ENCODE results near the gene SLC7A14. TPM values are rescaled to one million over a fixed set of nuclear protein-coding genes. Genes with fewer than 3 reads are reported as not detected.
A peak's percentile ranks its signal among the peaks of the same experiment; 100 is the strongest.

The SLC7A14 gene
- total RNA-seq, 1 experiment from 2014 or later = not detected

DNA sequence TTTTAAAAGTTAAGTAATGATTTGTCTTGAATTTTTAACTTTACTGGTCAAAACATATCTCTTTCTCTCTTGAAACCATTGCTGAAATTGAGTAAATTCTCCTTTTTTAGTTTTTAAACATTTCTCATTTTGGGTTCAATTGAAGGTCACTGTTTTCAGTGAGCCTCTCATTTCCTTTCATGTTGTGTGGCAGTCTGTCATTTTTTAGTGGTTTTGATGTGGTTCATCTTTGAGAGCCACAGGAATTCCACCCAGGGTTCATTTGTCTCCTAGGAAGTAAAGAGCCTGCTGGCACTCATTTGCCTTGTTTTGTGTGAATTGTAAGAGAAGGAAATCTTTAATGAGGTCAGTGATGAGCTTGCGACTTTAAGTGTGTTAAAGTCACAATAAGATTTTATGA lies 156.8 kb downstream of the SLC7A14 start:
- DNase-seq (ENCODE audit: low spot score) = peak; percentile 50

DNA sequence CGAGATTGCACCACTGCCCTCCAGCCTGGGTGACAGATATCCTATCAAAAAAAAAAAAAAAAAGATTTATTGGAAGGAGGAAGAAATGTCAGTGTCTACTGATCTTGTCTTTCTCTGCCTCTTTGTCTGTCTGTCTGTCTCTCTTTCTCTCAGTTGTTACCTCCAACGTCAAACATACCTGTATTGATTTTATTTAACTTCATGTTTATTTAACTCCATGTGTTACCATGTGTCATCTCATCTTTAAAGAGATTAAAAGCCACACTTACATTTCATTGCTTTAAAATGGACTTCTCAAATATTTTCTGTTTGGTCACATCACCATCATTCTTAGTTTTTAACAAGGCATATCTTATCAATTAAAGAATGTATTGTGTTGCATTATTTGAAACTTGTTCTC lies 157.8 kb downstream of the SLC7A14 start:
- no peak for DNase-seq (ENCODE audit: low spot score)

DNA sequence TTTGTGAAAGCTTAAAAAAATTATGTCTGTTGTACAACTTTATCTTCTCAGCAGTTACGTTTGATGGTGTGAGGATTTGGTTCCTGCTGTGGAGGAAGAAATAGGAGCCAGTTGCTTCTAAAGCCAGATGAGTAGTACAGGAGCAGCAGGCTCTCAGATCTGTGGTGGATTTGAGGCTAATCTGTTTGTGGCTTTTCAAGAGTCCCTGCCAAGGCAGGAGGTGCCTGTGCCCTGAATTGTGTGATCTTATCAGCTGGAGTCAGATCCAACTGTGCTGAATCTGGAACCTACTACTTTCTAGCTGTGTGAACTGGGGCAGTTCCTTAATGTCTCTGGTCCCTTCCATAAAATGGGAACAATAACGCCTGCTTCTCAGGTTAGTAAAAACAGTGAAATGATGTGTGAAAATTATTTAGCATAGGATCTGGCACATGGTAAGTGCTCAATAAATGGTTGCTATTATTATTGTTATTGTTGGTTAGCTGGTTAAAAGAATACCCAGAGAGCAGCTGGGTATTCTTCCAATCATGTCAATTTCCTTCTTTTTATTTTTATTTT lies 159.6 kb downstream of the SLC7A14 start:
- no peak for DNase-seq (ENCODE audit: low spot score)

DNA sequence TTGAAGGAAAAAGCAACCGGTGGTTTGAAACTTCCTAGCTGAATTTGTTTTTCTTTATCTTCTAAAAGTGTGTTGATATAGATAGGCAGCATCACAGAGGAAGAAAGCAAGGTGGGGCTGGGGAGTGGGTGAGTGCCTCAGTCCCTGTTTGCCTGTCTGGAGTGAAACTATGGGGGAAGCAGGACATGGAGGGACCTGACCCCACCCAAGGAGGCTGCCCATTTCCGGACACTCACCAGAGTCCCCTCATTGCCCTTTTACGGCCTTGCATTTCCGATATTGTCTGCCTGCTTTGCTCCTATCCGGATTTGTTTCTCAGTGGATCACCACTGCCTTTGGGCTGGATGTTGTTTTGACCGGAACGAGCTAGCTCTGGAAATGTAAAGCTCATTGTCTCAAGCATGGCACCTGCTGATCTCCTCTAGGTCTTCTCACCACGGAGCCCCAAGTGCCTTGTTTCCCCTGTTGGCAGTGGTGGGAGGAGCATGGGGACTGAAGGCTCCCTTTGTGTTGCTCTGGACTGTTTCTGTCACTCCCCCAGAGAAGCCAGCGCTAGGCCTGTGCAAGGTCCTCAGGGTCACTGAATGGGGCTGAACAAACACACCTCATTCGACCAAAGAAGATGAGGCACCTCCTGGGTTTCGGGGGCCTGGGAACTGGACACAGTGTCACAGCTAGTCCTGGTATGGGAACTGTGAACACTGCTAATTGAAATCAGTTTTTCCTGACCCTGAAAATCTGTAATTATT lies 160.2 kb downstream of the SLC7A14 start:
- DNase-seq (ENCODE audit: low spot score) = no peak

DNA sequence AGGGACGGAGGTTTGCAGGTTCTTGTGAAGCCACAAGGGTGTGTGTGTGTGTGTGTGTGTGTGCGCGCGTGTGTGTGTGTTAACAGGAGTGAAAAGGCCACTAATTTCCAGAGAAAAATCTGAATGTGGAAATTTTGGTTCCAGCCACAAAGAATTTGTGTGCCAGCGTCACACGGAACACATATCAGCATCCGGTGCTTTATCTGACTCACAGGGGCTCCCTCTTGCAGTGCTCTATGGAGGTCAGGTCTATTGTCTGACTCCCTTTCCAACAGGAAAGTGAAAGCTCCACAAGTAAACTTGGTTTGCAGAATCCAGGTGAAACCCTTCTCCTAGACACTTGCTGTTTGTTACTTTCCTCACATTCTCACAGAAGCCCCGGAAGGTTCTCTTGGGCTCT lies 161.0 kb downstream of the SLC7A14 start:
- DNase-seq (ENCODE audit: low spot score) = no peak

DNA sequence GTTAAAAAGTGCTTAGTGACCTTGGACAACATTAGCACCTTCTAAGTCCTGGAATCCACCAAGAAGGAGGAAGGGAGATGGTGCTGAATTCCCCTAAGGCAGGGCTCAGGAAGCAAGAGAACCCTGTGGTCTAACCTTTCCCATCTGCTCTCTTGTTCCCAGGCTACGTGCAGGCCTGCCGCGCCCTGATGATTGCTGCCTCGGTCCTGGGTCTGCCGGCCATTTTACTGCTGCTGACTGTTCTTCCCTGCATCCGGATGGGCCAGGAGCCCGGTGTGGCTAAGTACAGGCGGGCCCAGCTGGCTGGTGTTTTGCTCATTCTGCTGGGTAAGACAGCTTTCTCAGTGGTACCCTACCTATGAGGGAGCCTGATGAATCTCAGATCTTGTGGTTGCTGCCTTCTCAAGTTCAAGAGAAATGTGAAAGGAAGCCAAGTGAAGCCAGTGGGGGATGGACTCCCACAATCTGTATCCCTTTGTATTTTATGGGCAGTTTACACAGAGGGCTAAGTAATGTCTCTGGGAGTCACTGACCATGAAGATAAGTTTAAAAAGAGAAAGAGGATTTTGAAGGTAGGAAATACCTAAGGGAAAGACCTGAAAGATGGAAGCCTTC lies 162.8 kb downstream of the SLC7A14 start:
- DNase-seq (ENCODE audit: low spot score) = no peak

DNA sequence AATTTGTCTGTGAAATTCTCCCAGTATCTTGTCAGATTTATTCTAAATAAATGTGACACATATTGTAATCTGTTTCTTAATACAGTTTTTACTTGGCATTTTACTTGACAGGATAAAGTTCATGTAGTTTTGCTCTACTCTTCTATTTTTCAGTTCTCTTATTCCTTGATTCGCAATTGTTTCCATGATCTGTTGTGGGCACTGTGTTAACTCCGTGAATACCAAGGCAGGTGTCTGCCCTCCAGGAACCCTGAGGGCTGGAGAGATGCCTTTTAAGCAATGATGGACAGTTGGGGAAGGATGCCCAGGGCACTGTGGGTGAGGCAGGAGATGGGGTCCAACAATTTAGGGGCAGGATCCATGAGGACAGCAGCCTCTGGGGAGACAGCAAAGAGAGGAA lies 164.1 kb downstream of the SLC7A14 start:
- no peak for DNase-seq (ENCODE audit: low spot score)

DNA sequence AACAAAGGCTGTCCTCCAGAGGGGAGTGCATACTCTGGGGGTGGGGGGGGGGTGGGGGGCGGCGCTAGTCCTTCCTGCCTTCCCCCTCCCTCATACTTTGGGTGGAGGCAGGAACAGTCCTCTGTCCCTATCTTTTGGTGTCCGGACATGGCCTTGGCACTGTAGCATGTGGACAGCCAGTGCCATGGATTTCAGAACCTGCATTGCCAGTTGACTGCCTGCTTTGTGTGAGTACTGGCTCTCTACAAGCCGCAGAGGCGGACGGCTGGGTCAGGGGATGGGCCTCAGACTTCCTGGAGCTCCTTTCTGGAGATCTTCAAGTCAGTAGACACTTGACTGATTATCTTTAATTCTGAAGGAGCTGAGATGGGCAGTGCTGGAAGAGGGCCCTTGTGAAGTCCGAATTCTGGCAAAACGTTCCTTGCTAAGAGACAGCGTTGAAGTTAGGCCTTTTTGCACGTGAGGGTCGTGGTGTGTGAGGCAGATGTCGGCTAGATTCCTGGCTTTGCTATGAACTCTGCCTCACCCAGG lies 164.7 kb downstream of the SLC7A14 start:
- DNase-seq (ENCODE audit: low spot score) = no peak

DNA sequence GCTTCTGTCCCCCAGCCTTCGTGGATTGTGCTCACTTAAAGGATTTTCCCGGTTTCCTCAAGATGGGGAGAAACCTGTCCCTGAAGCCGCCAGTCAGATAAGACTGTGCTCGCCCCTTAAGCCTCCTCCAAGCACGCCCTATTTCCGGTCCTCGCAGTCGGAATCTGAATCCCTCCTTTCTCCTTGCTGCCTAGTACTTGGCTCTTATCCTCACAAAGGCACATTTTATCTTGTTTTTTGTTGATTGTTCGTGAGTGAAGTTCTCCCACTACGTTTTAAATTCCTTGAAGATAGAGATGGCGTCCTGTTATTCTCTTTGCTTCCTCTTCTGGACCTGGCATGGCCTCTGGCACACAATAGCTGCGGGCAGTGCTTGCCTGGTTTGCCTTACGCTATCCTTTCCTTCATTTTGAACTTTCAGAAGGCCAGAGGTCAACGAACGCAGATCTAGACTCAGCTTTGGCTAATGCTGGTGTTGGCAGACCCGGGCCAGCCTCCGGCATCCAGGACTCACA lies 165.5 kb downstream of the SLC7A14 start:
- no peak for DNase-seq (ENCODE audit: low spot score)

DNA sequence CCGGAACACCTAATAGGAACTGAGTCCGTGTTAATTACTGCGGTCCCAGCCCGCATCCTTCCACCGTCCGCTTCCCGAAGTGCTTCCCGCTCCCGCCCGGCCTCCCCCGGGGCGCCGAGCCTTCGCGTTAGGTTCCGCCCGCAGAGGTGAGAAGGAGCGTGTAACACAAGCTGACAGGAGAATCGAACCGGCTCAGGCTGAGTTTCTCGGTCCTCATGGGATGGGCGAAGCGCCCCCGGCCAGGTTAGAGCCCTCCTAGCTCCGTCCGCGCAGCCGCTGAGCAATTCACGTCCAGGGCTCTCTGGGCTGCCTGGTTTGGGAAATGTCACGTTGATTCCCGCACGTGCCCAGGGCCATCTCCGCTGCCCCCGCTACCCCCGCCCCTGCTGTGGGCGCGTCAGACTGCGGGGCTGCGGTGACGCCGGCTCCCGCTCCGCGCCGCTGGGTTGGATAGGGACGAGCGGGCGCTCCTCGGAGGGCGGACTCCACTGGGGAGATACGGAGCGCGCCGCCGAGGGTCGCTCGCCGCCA lies 166.3 kb downstream of the SLC7A14 start:
- no peak for DNase-seq (ENCODE audit: low spot score)

DNA sequence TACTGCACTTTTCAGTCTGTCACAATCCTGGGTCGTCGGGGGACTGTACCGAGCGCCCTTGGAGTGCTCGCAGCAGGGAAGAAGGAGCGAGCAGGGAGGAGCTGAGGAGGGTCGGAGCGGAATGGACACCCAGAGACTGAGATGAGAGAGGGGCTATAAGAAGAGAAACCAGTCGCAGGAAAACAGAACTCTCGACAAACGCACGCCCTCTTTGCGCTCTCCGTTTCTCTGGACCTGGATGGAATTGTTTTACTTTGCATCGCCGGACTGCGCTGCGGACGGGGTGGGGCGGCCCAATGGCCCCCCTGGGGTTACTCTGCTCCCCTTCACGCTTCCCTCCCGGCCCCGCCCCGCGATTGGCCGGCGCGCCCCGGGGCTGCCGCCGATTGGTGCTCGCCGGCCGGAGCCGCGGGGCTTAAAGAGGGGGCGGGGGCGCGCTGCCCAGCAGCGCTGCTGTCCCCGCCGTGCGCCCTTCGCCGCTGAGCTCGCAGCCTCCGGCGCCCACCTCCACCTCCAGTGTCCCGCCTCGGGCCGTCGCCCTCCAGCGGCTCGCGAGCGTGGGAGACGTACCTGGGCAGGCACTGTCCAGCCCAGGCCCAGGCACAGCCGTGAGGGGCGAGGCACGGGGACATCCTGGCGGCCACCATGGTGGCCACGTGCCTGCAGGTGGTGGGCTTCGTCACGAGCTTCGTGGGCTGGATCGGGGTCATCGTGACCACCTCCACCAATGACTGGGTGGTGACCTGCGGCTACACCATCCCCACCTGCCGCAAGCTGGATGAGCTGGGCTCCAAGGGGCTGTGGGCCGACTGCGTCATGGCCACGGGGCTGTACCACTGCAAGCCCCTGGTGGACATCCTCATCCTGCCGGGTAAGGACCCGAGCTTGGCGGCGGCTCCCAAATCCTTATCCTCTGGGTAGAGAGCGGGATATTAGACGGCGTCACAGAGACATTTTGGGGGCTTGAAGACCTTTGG lies 167.2 kb downstream of the SLC7A14 start, which contains the start of gene CLDN11:
CLDN11 (plus strand) TSS at position 447 of the 977 bp plus-strand sequence; CDS start at position 646, 199 bp downstream.
- DNase-seq (ENCODE audit: low spot score) = no peak

DNA sequence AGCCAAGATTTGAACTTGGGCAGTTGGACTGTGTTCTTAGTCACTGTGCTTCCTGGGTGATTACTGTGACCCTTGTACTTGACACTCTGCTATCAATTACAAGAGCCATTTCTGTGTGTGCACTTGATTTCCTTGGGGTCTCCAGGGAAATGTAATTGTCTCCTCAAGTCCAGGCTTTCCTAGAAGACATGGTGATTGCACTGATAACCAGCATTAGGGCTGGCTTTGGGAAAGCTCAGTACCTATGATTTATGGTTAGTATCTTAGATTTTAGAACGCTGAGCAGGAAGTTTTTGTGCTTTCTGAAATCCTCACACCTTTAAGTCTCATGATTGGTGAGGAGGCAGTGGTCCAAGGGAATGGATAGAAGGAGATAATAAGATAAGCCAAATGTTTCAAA lies 168.8 kb downstream of the SLC7A14 start:
- DNase-seq (ENCODE audit: low spot score) = no peak

DNA sequence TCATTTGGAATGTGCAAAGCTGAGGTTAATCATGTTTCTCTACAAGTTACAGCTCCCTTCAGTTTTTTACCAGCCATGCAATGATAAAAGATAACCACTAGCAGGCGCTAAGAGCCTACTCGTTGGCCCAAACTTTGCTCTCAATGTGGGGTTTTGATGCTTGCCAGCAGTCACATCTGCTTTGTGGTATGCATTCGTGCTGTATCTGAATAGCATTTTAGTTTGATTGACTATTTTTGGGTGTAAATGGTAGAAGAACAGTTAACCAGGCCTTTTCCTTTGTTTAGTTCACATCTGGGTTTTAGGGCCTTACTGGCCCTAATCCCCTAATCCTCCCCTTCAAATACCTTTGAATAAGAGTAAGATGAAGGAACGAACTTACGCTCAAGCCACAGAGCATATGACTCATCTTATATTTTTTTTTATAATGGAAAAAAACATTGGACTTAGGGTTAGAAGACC lies 171.6 kb downstream of the SLC7A14 start:
- peak; percentile 92 for DNase-seq (ENCODE audit: low spot score)

DNA sequence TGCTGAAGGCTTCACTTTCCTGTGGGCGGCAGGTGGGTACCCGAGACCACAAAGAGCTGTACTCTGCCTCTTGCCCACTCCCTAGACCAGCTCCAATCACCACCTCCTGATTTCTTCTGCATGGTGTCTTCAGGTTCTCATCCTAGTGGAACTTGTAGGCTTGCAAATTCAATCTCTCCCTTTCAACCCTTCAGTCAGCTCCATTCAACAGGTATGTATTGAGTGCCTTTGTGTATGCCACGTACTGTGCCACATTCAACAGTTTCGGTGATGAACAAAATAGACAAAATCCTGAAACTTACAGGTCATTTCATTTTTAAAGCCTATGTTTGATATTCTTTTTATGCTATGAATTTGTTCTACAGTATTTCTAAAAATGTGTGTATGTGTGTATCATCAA lies 172.6 kb downstream of the SLC7A14 start:
- DNase-seq (ENCODE audit: low spot score) = no peak

DNA sequence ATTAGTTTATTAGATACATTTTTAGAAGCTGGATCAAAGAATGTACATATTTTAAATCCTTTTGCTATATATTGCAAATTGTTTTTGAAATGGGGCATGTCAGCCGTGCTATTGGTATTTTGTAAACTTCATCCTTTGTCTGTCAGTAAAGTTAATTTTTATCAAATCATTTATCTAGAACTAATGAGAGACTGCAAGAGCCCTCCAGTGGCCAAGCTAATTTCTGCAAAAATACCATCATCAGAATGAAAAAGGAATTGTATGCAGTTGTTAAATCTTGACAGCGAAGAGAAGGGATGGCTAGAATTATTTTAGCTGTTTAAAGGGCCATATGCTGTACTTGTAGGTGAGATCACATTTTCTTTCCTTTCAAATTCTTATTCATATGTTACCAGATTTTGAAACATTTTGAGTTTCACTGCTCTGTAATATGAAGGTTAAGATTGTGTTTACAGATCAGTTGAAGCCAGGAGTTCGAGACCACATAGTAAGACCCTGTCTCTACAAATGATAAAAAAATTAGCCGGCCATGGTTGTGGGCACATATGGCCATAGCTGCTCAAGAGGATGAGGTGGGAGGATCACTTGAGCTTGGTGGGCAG lies 175.3 kb downstream of the SLC7A14 start:
- peak; percentile 79 for DNase-seq (ENCODE audit: low spot score)

Other genes with a start within 250 kb of the SLC7A14 start
- gene SKIL, start 228.4 kb downstream of the SLC7A14 start, total RNA-seq (2014; rRNA removed; shearing (Covaris generic)) = 51.7 and 54.2 TPM in 2 replicates
- gene CLDN11, start 167.2 kb downstream of the SLC7A14 start, total RNA-seq (2014; rRNA removed; shearing (Covaris generic)) = 0.56 and 0.63 TPM in 2 replicates